Measurements from ENCODE around the gene PRMT3.
"Not testable (repeated sequence)": the region's sequence is repeated elsewhere in the genome, so short reads cannot be mapped to it uniquely, and the experiment has no call there.

The PRMT3 gene

DNA sequence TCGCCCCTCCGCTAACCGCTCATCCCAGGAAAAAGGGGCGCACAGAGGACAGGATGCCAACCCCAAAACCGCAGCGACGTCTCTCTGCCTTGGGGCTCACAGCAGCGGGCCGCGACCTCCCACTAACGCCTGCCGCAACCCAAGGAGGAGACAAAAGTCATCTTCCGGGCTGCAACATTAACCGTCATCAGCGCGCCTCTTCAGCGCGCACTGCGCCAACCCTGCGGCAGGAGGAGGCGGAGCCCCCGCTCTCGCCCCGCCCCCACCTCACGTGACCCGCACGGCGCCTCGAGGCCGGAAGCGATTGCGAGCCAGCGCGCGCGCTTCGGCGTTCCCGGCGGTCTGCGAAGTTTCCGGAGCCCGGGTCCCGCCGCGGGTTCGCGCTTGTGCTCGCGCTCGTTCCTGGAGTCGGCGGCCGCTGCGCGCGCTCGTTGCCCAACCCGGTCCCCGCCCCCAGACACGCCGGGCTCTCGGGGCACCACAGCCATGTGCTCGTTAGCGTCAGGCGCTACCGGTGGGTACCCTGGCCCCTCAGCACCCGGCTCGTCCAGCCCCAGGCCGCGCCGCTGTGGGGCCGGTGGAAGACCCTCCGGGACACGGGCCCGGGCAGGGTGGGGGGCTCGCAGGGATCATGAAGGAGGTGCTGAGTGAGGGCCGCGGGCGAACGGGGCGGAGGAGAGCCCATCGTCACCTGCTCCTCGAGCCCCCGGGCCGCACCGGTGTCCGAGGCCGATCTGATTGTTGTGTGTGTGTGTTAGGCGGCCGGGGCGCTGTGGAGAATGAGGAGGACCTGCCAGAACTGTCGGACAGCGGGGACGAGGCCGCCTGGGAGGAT is at the start of gene PRMT3:
PRMT3 (plus strand) TSS at position 456 of the 835 bp plus-strand sequence; CDS start at position 487, 31 bp downstream.
- peak; percentile 94 to 97 for DNase-seq

DNA sequence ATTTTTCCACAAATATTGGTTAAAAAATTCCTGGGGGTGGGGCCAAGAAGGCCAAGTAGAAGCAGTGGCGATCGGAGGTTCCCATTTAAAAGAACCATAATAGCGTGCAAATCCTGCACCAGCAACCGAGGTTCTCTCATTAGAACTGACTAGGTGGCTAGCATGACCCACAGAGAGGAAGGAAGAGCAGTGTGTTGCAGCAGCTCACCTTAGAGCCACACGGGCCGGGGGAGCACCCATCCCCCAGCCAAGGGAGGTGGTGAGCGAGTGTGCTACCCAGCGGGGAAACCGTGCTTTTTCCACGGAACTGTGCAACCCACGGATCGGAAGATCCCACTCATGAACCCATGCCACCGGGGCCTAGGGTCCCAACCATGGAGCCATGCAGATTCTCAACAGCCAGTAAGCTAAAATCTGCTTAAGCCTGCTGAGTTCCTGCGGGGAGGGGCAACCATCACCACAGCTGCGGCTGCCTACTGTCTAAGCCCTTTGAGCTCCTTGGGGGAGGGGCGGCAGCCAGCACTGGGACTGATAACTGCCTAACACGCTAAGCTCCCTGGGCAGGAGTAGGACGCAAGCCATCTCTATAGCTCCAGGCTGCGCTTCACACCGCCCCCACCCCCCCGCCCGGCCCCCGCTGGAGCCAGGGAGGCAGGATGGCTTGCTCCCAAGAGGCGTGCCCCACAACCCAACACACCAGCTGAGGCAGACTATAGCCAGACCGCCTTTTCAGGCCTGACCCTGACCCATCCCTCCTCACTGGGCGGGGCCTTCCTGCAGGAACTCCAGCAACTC is 45.0 kb upstream of the PRMT3 start:
- no peak for DNase-seq

DNA sequence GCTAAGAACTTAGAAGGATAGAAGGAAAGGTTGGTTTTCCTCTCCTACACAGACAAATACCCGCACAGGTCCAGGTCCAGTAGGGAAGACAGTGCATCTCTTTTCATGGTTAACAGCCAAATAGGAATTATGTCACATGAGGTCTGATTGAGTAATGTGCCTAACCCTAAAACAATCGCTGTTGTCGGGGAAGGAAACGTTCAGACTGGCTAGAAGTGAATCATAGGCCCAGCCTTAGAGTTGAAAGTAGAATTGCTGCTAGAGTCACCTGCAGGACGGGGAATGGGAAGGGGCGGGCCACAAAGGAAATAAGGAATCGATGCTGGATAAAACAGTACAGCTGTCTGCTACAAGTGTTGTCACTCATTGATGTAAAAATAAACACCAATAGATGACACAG is 36.4 kb upstream of the PRMT3 start:
- no peak for DNase-seq

DNA sequence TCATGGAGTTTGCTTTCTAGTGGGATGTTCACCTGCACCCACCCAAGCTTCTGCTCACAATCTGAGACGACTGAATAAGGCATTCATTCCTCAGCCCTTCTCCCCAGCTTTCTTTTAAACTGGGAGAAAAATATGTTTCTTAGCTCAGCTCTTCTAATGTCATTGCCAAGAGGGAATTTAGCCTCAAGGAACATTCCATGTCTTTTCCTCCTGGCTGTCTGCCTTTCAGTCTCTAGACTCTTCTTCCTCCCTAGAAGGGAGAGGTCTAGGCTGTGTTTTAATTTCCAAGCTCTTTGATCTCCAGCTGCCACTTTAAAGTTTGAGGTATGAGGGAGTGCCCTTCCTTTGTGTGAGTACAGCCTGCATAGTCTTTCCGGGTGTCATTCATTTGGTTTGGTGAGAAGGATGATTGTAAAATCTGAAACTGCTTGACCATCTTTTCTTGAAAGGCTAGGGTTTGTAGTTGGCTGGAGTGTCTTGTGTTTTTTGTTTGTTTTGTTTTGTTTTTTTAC is 35.7 kb upstream of the PRMT3 start:
- DNase-seq, result no peak

DNA sequence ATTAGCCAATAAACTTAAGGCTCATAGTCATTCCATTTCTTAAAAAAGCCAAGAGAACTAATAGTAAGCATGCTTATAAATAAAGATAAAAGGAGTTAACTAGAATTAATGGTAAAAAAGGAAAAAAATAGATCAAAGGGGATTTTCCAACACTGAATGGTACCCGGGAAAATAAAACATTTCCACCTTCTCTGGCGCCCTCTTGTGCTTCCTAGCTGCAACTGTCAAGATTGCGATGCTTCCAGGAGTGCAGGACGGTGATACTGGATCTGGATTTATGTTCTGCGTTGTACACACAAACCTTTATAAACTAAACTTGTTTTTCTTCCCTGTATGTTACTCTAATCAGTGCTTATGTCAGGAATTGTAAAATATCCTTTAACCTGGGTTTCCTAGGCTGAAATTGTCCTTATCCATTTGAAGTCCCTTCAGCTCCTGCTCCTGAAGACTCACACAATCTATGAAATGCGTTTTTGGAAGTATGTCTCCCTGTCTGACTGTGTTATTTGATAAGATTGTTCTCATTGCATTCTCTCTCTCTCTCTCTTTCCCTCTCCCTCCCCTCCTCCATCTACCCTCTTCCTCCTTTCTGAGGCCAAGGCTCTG is 33.6 kb upstream of the PRMT3 start:
- no peak for DNase-seq

DNA sequence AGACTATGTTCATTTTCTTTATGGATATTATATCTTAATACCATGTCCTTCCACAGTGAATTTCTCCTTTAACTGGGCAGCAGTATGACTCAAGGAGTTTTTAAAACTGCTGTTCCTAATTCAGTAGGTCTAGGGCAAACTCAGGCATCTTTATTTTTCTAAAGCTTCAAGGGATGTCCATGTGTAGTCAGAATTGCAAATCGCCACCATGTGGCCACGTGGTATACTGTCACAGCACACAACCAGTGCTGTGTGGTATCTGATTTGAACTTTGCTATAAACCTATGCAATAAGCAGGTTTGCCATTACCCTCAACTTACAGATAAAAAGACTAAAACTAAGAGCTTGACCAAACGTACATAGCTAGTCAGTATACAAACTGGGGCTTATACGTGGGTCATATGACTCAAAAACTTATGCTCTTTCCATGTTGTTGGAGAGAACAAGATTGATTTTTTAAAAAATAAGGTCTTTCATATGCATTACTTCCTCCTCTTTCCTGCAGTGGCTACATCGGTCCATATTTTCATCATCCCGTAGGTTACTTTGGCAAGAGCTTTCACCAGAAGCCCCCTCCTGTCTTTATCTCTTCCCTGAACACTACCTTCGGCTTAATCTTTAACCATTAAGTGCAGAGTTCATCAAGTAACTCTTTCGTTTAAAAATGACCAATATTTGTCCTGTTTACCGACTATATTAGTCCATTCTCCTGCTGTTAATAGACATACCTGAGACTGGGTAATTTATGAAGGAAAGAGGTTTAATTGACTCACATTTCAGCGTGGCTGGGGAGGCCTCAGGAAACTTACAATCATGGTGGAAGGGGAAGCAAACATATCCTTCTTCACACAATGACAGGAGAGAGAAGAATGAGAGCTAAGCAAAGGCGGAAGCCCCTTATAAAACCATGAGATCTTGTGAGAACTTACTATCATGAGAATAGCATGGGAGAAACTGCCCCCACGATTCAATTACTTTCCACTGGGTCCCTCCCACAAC is 32.0 kb upstream of the PRMT3 start:
- no peak for DNase-seq

DNA sequence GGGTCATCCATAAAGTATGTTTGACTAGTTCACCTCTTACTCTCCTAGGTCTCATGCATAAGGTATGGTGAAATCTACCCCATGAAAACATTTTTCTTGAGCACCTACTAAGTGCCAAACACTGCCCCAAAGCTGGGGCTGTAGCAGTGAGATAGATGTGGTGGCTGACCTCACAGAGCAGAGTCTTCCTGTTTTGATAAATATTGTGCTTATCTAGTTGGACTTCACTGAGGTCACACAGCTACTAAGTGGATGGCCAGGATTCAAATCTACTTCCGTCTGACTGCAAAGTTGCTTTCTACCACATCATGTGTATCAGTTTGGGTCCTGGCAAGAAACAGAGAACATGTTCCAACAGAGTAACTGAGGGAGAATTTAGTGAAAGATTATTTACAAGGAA is 30.4 kb upstream of the PRMT3 start:
- no peak for DNase-seq

DNA sequence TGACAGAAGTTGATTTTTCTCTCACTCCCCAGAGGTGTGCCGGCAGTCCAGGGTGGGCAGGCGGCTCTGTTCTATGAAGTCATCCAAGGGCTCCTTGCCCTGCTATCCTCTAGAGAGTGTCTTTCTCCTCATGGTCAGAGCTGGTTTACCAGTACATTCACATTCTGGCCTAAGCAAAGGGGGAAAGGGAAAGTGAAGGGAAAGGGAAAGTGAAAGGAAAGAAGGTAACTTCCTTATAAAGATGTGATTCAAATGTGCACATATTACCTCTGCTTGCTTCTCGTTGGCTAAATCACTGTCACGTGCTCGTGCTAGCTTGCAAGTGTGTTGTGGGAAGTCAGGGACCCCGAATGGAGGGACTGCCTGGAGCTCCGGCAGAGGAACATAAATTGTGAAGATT is 26.9 kb upstream of the PRMT3 start:
- no peak for DNase-seq

DNA sequence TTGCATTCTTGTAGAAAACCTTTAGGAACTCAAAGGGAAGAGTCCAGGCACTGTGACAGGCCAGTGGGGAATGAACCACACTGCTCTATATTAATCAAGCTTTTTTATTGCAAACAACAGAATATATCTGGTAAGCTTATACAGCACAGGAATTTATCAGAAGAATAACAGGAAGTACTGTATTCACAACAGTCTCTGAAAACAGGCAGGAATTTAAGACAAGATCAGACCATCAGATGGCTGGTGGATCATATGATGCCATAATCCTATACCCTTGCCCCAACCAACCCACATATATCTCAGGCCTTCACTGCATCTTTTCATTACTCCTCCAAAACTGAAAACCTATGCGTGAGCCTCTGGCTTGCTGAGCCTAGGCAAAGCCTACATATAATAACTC is 25.0 kb upstream of the PRMT3 start:
- no peak for DNase-seq

DNA sequence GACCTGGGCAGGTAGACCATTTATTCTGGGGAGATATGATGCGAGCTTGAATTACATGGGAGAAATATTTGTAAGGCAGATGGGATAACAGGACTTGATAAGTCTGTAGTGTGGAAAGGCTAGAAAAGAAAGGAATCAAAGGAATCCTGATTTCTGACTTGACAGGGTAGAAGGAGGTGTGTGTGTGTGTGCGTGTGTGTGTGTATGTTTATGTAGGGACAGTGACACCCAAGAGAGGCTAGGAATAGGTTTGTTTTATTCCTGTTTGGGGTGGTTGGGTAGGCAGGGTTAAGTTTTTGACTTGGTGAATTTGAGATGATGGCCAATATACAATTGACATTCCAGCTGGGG is 24.4 kb upstream of the PRMT3 start:
- no peak for DNase-seq

DNA sequence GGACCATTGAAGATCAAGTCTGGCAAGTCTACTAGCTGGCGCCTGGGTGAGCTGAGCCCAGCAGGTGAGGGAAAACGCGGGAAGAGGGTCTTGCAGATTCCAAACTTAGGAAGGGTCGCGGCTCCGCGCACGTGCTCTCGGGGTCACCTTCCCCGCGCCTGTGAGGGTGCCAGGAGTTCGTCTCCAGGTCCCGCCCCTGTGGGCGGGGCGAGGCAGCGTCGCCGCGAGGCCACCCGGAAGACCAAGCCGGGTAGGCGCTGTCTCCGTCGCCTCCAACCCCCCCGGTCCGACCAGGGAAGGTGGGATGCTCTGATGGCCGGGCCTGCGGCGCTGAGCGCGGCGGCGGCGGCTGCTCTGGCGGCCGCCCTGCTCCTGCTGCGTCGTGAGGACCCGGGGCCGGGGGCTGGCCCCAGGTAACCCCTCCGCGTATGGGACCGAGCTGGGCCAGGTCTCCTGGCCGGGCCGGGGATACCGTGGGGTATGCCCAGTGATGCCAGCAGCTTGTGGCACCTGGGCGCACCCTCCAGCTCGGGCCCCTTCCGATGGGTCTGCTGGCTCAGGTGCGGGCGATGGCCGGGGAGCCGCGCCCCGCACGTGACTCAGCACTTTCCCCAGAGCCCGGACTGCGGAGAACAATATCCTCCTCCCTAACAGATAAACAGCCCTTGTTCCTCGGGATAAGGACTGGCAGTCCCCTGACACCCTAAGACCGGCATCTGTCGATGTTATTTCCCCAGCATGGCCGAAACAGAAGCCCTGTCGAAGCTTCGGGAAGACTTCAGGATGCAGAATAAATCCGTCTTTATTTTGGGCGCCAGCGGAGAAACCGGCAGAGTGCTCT is 23.8 kb upstream of the PRMT3 start, which contains the start of gene HTATIP2:
HTATIP2 (plus strand) TSS at position 215 of the 841 bp plus-strand sequence; CDS start at position 739, 524 bp downstream.
- DNase-seq, result peak; percentile 52 to 69

DNA sequence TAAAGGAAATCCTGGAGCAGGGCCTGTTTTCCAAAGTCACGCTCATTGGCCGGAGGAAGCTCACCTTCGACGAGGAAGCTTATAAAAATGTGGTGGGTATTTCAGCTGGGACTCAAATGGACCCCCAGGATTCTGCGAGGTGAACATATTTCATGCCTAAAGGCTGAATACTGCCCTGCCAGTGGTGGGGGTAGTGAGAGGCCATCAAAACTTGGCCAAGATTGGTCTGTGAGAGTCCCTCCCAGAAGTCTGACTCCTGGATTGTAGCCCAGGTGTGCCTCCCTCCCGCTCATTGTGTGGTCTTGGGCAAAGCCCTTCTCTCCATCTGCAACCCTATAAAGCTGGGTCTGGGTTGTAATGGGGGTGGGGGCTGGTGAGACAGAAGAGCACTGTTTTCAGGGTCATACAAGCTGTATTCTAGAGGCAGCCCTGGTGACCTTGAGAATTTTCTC is 23.1 kb upstream of the PRMT3 start:
- DNase-seq, result no peak

DNA sequence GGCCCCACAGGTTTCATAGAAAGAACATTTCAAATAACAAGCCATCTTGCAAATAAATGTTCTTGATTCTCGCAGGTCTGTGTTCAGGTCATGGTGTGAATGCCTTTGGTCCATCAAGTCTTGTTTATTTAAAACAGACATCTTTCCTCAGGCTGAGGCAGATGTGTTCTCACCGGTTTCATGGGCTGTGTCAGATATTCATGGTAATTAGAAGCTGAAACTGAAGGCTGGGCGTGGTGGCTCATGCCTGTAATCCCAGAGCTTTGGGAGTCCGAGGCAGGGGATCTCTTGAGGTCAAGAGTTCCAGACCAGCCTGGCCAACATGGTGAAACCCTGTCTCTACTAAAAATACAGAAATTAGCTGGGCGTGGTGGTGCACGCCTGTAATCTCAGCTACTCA is 22.1 kb upstream of the PRMT3 start:
- not testable (repeated sequence) for DNase-seq

DNA sequence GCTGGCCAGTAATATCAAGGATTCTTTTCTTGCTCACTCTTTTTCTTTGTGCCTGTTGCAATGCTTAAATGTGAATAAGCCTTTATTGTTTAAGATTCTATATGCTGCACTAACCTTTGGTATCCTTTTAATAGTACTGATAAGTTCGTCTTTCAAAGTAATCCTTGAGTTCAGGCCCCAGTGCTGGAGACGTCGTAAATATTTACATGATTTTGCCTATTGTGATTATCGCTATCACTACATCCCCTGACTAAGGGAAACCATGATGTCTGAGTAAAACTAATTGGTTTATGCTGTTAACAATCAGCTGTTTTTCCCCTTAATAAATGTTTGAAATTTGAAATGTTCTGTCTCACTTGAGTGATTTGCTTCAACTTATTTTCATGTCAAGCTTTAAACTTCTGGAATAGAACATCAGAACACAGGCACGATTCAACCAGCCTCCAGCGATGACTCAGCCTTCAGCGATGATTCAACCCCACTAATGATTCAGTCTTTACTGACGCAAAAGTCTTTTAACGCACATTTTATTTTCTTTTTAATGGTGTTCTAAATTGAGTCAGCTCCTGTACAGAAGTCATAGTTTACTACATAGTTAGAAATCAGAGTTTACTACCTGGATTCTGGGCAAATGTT is 20.1 kb upstream of the PRMT3 start:
- peak; percentile 53 to 56 for DNase-seq

DNA sequence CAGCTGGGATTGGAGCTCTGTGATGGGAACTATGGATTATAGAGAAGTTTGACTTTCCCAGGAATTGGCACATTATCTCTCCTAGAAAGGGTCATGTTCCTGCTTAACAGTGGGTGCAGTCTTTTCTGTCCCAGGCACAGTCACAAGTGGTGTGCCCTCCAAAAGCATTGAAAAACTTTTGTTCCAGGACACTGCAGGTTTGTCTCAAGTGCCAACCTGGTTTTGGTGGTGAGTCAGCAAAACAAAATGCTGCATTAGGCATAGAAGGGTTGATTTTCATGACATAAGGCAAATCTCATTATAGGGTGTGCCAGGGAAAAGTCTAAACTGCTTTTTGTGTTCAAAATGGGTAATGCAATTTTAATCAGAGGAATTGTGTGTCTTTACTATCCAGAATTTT is 19.1 kb upstream of the PRMT3 start:
- DNase-seq, result no peak

DNA sequence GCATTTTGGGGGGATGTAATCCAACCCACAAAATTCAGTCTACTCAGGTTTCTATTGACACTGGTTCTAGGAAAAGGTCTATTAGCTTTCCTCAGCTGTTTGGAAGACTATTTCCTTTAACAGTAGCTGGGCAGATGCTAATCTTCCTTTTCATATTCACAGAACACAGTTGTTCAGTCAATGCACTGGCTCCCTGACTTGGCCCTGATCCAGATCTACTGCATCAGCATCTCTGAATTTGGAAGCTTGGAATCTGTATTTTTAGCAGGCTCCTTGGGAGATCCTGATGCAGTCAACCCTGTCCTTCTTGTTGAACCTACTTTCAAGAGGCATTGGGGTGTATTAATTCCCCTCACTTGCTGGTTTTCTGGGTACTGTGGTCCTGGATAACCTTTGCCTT is 17.7 kb upstream of the PRMT3 start:
- DNase-seq, result no peak

DNA sequence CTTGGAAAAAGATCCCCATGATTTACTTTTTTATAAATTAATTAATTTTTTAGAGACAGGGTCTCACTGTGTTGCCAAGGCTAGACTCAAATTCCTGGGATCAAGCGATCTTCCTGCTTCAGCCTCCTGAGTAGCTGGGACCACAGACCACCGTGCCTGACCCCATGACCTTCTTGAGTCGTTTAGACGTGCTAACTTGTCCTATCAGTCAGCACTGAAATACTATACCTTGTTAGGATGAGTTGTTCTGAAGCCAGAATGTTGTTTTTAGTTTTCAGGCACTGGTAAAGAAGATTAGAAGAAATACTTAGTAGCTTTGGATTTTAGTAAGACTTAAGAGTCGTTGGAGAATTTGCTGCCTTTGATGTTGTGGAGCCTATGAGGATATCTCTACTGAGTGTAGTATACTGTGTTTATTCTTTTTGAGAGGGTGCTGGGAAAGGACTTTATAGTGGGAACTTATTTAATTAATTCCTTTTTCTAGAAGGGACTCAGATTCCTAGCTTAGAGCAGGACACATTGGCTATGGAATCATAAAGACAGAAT is 15.4 kb upstream of the PRMT3 start:
- DNase-seq, result no peak

DNA sequence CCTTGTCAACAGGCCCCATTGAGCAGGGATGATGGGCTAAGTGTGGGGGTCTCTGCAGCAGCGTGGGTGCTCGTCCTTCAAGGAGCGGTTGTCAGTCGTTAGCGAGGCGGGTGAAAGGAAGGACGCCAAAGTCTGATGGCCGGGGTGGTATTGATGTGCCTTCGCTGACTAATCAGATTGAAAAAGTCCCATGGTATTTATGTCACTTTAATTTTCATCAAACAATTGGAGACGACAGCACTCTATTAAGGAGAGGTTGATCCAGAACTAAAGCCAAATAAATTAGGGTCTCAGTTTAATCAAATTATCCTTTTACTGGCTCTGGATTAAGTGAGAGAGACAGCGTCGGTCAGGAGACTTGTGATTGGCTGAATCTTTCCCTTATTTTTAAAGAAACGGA is 14.4 kb upstream of the PRMT3 start:
- no peak for DNase-seq

DNA sequence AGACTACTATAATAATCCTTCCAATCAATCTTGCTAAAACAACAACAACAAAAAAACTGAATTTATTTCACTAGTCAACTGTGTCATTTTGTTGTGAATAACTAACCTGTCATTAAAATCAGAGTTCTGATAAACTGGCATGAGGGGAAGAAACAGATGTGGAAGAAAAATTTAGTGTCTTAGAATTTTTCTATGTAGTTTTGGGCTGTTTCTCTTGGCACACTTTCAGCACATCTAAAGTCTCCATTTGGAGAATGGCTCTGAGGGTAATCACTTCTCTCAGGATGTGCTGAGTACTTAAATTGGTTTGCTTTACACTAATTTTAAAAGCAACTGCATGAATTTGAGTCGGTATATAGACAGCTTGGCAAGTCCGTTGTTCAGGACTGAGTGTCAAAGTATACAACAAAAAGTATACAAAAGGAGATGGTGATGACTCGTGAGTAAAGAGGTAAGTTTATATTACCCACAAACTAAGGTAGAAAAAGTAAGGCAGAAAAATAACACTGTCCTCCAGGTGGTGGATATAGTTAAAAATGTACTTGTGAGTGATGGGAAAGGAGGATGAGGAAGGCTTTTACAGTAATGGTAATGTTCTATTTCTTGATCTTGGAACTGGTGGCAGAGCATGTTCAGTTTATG is 13.8 kb upstream of the PRMT3 start:
- no peak for DNase-seq
